Trophoblast cell (in vitro differentiated cells and primary cell): ENCODE measurements around the gene TCF19.
A peak's percentile ranks its signal among the peaks of the same experiment; 100 is the strongest.
"Not testable (repeated sequence)": the region's sequence is repeated elsewhere in the genome, so short reads cannot be mapped to it uniquely, and the experiment has no call there.

Experiments used
- DNase-seq, 2 donors: peaks; one replicate each; pipeline ENCODE4 v3.0.0-alpha.2; 2016
- H2AFZ ChIP-seq: 2 replicates; pipeline ENCODE4 v1.6.1; 2013; ENCODE audit warnings: low read length, moderate library complexity, mild to moderate bottlenecking; ENCODE audit not compliant: insufficient read depth, poor library complexity
- H2AK5ac ChIP-seq: 2 replicates; pipeline ENCODE4 v1.6.1; 2013; ENCODE audit warnings: mild to moderate bottlenecking, low read length
- H2BK120ac ChIP-seq: 2 replicates; pipeline ENCODE4 v1.6.1; 2013; ENCODE audit warnings: low read length, mild to moderate bottlenecking, moderate library complexity; ENCODE audit not compliant: insufficient read depth, poor library complexity
- H2BK12ac ChIP-seq: 2 replicates; pipeline ENCODE4 v1.6.1; 2013; ENCODE audit warnings: mild to moderate bottlenecking, low read length, moderate library complexity
- H2BK5ac ChIP-seq: 2 replicates; pipeline ENCODE4 v1.6.1; 2013; ENCODE audit warnings: low read length, low read depth, moderate library complexity, mild to moderate bottlenecking; ENCODE audit not compliant: poor library complexity
- H3K14ac ChIP-seq: 2 replicates; pipeline ENCODE4 v1.6.1; 2013; ENCODE audit warnings: mild to moderate bottlenecking, low read length
- H3K18ac ChIP-seq: 2 replicates; pipeline ENCODE4 v1.6.1; 2013; ENCODE audit warnings: mild to moderate bottlenecking, low read length
- H3K23ac ChIP-seq: 2 replicates; pipeline ENCODE4 v1.6.1; 2013; ENCODE audit warnings: low read length
- H3K27ac ChIP-seq: 2 replicates; pipeline ENCODE4 v1.5.1; 2013; ENCODE audit warnings: low read depth, mild to moderate bottlenecking, inconsistent platforms, low read length, moderate library complexity
- H3K27me3 ChIP-seq: 2 replicates; pipeline ENCODE4 v1.6.1; 2013; ENCODE audit warnings: inconsistent platforms, mild to moderate bottlenecking, low read length, moderate library complexity; ENCODE audit not compliant: insufficient read depth
- H3K36me3 ChIP-seq, 2 experiments: 1 replicate in 1 of 2; 2 replicates in 1 of 2; pipeline ENCODE4 v1.6.1; 2013; ENCODE audit warnings: low read length in 2 of 2, mild to moderate bottlenecking in 2 of 2, moderate library complexity in 1 of 2; ENCODE audit not compliant: insufficient read depth in 2 of 2, control insufficient read depth in 1 of 2
- H3K4ac ChIP-seq: 2 replicates; pipeline ENCODE4 v1.6.1; 2013; ENCODE audit warnings: low read depth, mild to moderate bottlenecking, low read length, moderate library complexity
- H3K4me1 ChIP-seq, 2 experiments: 1 replicate in 1 of 2; 2 replicates in 1 of 2; pipeline ENCODE4 v1.6.1; 2013; ENCODE audit warnings: low read length in 2 of 2, mild to moderate bottlenecking in 2 of 2, moderate library complexity in 1 of 2; ENCODE audit not compliant: insufficient read depth in 2 of 2, control insufficient read depth in 1 of 2
- H3K4me2 ChIP-seq: 2 replicates; pipeline ENCODE4 v1.6.1; 2013; ENCODE audit warnings: inconsistent platforms, mild to moderate bottlenecking, low read length, moderate library complexity
- H3K4me3 ChIP-seq: 2 replicates; pipeline ENCODE4 v1.5.1; 2013; ENCODE audit warnings: mild to moderate bottlenecking, low read depth, low read length, inconsistent platforms
- H3K79me1 ChIP-seq: one replicate; pipeline ENCODE4 v1.6.1; 2013; ENCODE audit warnings: low read length
- H3K79me2 ChIP-seq: 2 replicates; pipeline ENCODE4 v1.6.1; 2013; ENCODE audit warnings: low read length, mild to moderate bottlenecking; ENCODE audit not compliant: control insufficient read depth, insufficient read depth, poor library complexity
- H3K9ac ChIP-seq: 2 replicates; pipeline ENCODE4 v1.6.1; 2013; ENCODE audit warnings: mild to moderate bottlenecking, low read length
- H3K9me3 ChIP-seq: 2 replicates; pipeline ENCODE4 v1.6.1; 2013; ENCODE audit warnings: low read depth, mild to moderate bottlenecking, control low read depth, inconsistent platforms, low read length; ENCODE audit not compliant: insufficient read depth
- H4K12ac ChIP-seq: 2 replicates; pipeline ENCODE4 v1.6.1; 2013; ENCODE audit warnings: low read depth, mild to moderate bottlenecking, low read length, moderate library complexity
- H4K8ac ChIP-seq: 2 replicates; pipeline ENCODE4 v1.6.1; 2013; ENCODE audit warnings: low read depth, mild to moderate bottlenecking, low read length, moderate library complexity
- H4K91ac ChIP-seq: one replicate; pipeline ENCODE4 v1.6.1; 2013; ENCODE audit warnings: low read depth, mild to moderate bottlenecking, low read length, moderate library complexity
- WGBS: extraction: QIAGEN DNeasy Blood & Tissue Kit; methylation state at CpG from one replicate; pipeline ENCODE4 v1.1.7; 2013; ENCODE audit warnings: missing lambda C conversion rate; ENCODE audit not compliant: insufficient read length, insufficient coverage; ENCODE audit errors: extremely low coverage; 5-methylcytosine and 5-hydroxymethylcytosine counted together

Gene TCF19

GRCh38 chr6:31169858-31170599 lies 11.6 kb downstream of the TCF19 start:
- not testable (repeated sequence) for H3K9ac ChIP-seq, H3K79me1 ChIP-seq, H2BK12ac ChIP-seq, H3K14ac ChIP-seq, H3K4me2 ChIP-seq, H2BK120ac ChIP-seq, H3K9me3 ChIP-seq, H3K79me2 ChIP-seq, H2AK5ac ChIP-seq, H4K91ac ChIP-seq, H4K8ac ChIP-seq, H3K23ac ChIP-seq, H3K18ac ChIP-seq, H3K4ac ChIP-seq, H3K27ac ChIP-seq, H2BK5ac ChIP-seq, H2AFZ ChIP-seq, H4K12ac ChIP-seq, H3K36me3 ChIP-seq
- peaks cover 11% of the 10 kb centered on the region for H3K27me3 ChIP-seq
- no CpG with 5 or more reads among the region's 23 CpGs for WGBS
- H3K4me3 ChIP-seq: peak overlapping the region; percentile 39
- peaks cover 8 to 11% of the 10 kb centered on the region in 2 experiments for H3K4me1 ChIP-seq
- peak in 1 of 2 donors; percentile 48 for DNase-seq

- no peak within 1 kb of the TSS for H3K4me2 ChIP-seq
- H3K79me1 ChIP-seq: no peaks in the 10 kb centered on the region
- peaks cover 8 to 11% of the 10 kb centered on the region in 2 experiments for H3K4me1 ChIP-seq
- no peak within 1 kb of the TSS for H3K18ac ChIP-seq
- peak within 1 kb of the TSS; percentile 39 for H3K4me3 ChIP-seq
- H3K36me3 ChIP-seq: no peaks in the 10 kb centered on the region
- no peak for DNase-seq
- H3K79me2 ChIP-seq: no peaks in the 10 kb centered on the region
- H3K23ac ChIP-seq: no peak within 1 kb of the TSS
- H4K91ac ChIP-seq: no peak within 1 kb of the TSS
- no peak within 1 kb of the TSS for H3K9ac ChIP-seq
- H3K27ac ChIP-seq: no peak within 1 kb of the TSS
- H2BK12ac ChIP-seq: no peak within 1 kb of the TSS
- no peak within 1 kb of the TSS for H2BK120ac ChIP-seq
- no CpG with 5 or more reads among the region's 9 CpGs for WGBS
- no peak within 1 kb of the TSS for H2BK5ac ChIP-seq
- no peak within 1 kb of the TSS for H2AK5ac ChIP-seq
- peaks cover 3% of the 10 kb centered on the region for H3K9me3 ChIP-seq
- no peak within 1 kb of the TSS for H3K14ac ChIP-seq
- H2AFZ ChIP-seq: no peak within 1 kb of the TSS
- no peak within 1 kb of the TSS for H4K12ac ChIP-seq
- peaks cover 11% of the 10 kb centered on the region for H3K27me3 ChIP-seq
- H3K4ac ChIP-seq: no peak within 1 kb of the TSS
- H4K8ac ChIP-seq: no peak within 1 kb of the TSS
Measured at GRCh38 chr6:31170600-31170881, 12.2 kb downstream of the TCF19 start, which contains the start of gene POU5F1. TSS of gene POU5F1 (minus strand) at chr6:31170682. CDS start at chr6:31170620, 62 bp downstream.

- Histone ChIP-seq H3K27ac (no peak overlapping the region), H3K79me2 (no peaks in the 10 kb centered on the region), H3K18ac (no peak overlapping the region), H2BK5ac (no peak overlapping the region), H2BK12ac (no peak overlapping the region), H3K9ac (no peak overlapping the region), H3K36me3 (no peaks in the 10 kb centered on the region), H2BK120ac (no peak overlapping the region), H4K91ac (no peak overlapping the region), H2AFZ (no peak overlapping the region), H3K4ac (no peak overlapping the region), H3K23ac (no peak overlapping the region), H3K14ac (no peak overlapping the region), H2AK5ac (no peak overlapping the region), H4K12ac (no peak overlapping the region), H3K79me1 (no peaks in the 10 kb centered on the region), H3K4me3 (no peak overlapping the region), H3K4me1 (peaks cover 8 to 11% of the 10 kb centered on the region in 2 experiments), H3K4me2 (no peak overlapping the region), H3K9me3 (peaks cover 3% of the 10 kb centered on the region), H4K8ac (no peak overlapping the region), H3K27me3 (peaks cover 11% of the 10 kb centered on the region)
- no CpG with 5 or more reads among the region's 10 CpGs for WGBS
- no peak for DNase-seq
Measured at GRCh38 chr6:31170987-31171671, 12.7 kb downstream of the TCF19 start.

GRCh38 chr6:31171931-31172905 lies 13.8 kb downstream of the TCF19 start:
- Histone ChIP-seq H3K79me2 (no peaks in the 10 kb centered on the region), H3K4me3 (no peak overlapping the region), H3K36me3 (no peaks in the 10 kb centered on the region), H2AK5ac (no peak overlapping the region), H4K12ac (no peak overlapping the region), H3K27me3 (peaks cover 11% of the 10 kb centered on the region), H3K4me1 (peaks cover 8 to 11% of the 10 kb centered on the region in 2 experiments), H3K79me1 (no peaks in the 10 kb centered on the region), H4K91ac (no peak overlapping the region), H2AFZ (peak overlapping the region; percentile 10), H4K8ac (no peak overlapping the region), H3K4ac (no peak overlapping the region), H3K9me3 (peaks cover 3% of the 10 kb centered on the region), H3K23ac (no peak overlapping the region), H3K14ac (no peak overlapping the region), H3K4me2 (no peak overlapping the region), H3K27ac (no peak overlapping the region), H2BK120ac (no peak overlapping the region), H3K18ac (no peak overlapping the region), H2BK5ac (no peak overlapping the region), H2BK12ac (no peak overlapping the region), H3K9ac (no peak overlapping the region)
- WGBS: no CpG with 5 or more reads among the region's 16 CpGs
- DNase-seq: no peak
